ENCODE measurements around the gene CENPF. TPM values are rescaled to one million over a fixed set of nuclear protein-coding genes. Genes with fewer than 3 reads are reported as not detected.

The CENPF gene
- polyA plus RNA-seq, 2 donors: 7.0 to 15.9 TPM

DNA sequence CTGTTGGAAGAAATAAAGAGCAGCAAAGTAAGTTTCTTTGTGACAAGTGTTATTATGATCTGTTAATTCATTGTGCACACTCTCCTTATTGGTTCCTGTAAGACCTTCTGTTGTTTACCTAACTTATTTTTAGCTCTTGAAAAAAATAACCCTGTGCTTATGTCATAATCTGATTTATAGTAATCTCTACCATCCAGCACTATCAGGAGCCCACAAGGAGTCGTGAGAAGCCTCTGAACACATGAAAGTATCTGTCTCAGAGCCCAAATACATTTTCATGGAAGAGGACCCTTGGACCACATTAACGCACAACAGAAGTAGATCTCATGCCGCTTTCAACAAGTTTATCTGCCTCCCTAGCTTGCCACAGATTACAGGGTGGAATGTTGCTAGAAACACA lies 45.8 kb downstream of the CENPF start:
- H3K9me3 ChIP-seq (ENCODE audit: control insufficient read depth in 2 of 2, insufficient read depth in 1 of 2, low read depth in 1 of 2, low read length in 1 of 2): no peaks in the 10 kb centered on the region
- H3K27ac ChIP-seq (ENCODE audit: low read depth in 2 of 2, low read length in 1 of 2): no peak overlapping the region
- peaks cover 2 to 3% of the 10 kb centered on the region in 2 donors for H3K36me3 ChIP-seq (ENCODE audit: control insufficient read depth in 2 of 2, insufficient read depth in 2 of 2, low read length in 1 of 2)
- H3K4me1 ChIP-seq (ENCODE audit: control insufficient read depth in 2 of 2, insufficient read depth in 2 of 2, low read length in 1 of 2): no peaks in the 10 kb centered on the region
- H3K4me3 ChIP-seq (ENCODE audit: low read depth in 1 of 2, low read length in 2 of 2): no peak overlapping the region
- WGBS, 2 donors: 82 to 92% methylated on average over 3 of the region's 3 CpGs
- H3K27me3 ChIP-seq (ENCODE audit: control insufficient read depth in 1 of 2, insufficient read depth in 2 of 2, low read length in 2 of 2): no peaks in the 10 kb centered on the region

GRCh38 chr1:214649607-214650006 lies 46.6 kb downstream of the CENPF start:
- H3K9me3 ChIP-seq (ENCODE audit: control insufficient read depth in 2 of 2, insufficient read depth in 1 of 2, low read depth in 1 of 2, low read length in 1 of 2): no peaks in the 10 kb centered on the region
- 98% methylated on average over 2 of the region's 2 CpGs for WGBS, 2 donors
- H3K27me3 ChIP-seq (ENCODE audit: control insufficient read depth in 1 of 2, insufficient read depth in 2 of 2, low read length in 2 of 2): no peaks in the 10 kb centered on the region
- H3K4me3 ChIP-seq (ENCODE audit: low read depth in 1 of 2, low read length in 2 of 2): no peak overlapping the region
- no peak overlapping the region for H3K27ac ChIP-seq (ENCODE audit: low read depth in 2 of 2, low read length in 1 of 2)
- no peaks in the 10 kb centered on the region for H3K4me1 ChIP-seq (ENCODE audit: control insufficient read depth in 2 of 2, insufficient read depth in 2 of 2, low read length in 1 of 2)
- peaks cover 2 to 3% of the 10 kb centered on the region in 2 donors for H3K36me3 ChIP-seq (ENCODE audit: control insufficient read depth in 2 of 2, insufficient read depth in 2 of 2, low read length in 1 of 2)

DNA sequence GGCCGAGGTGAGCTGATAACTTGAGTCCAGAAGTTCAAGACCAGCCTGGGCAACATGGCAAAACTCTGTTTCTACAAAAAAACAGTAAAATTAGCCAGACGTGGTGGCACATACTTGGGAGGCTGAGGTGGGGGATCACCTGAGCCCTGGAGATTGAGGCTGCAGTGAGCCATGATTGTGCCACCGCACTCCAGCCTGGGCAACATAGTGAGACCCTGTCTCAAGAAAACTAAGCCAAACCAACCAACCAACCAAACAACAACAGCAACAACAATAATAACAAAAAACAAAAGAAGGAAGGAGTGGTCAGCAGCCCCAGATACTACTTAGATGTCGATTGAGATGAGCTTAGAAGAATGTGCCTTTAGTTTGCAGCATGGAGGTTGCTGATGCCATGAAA lies 47.7 kb downstream of the CENPF start:
- H3K36me3 ChIP-seq (ENCODE audit: control insufficient read depth in 2 of 2, insufficient read depth in 2 of 2, low read length in 1 of 2): peaks cover 2 to 3% of the 10 kb centered on the region in 2 donors
- H3K4me1 ChIP-seq (ENCODE audit: control insufficient read depth in 2 of 2, insufficient read depth in 2 of 2, low read length in 1 of 2): no peaks in the 10 kb centered on the region
- H3K4me3 ChIP-seq (ENCODE audit: low read depth in 1 of 2, low read length in 2 of 2): no peak overlapping the region
- H3K27ac ChIP-seq (ENCODE audit: low read depth in 2 of 2, low read length in 1 of 2): no peak overlapping the region
- no peaks in the 10 kb centered on the region for H3K27me3 ChIP-seq (ENCODE audit: control insufficient read depth in 1 of 2, insufficient read depth in 2 of 2, low read length in 2 of 2)
- WGBS, 2 donors: 97 to 98% methylated on average over 4 of the region's 4 CpGs
- no peaks in the 10 kb centered on the region for H3K9me3 ChIP-seq (ENCODE audit: control insufficient read depth in 2 of 2, insufficient read depth in 1 of 2, low read depth in 1 of 2, low read length in 1 of 2)

- no peak overlapping the region for H3K27ac ChIP-seq (ENCODE audit: low read depth in 2 of 2, low read length in 1 of 2)
- H3K27me3 ChIP-seq (ENCODE audit: control insufficient read depth in 1 of 2, insufficient read depth in 2 of 2, low read length in 2 of 2): no peaks in the 10 kb centered on the region
- no peak overlapping the region for H3K4me3 ChIP-seq (ENCODE audit: low read depth in 1 of 2, low read length in 2 of 2)
- no peaks in the 10 kb centered on the region for H3K4me1 ChIP-seq (ENCODE audit: control insufficient read depth in 2 of 2, insufficient read depth in 2 of 2, low read length in 1 of 2)
- peaks cover 0 to 2% of the 10 kb centered on the region in 2 donors for H3K36me3 ChIP-seq (ENCODE audit: control insufficient read depth in 2 of 2, insufficient read depth in 2 of 2, low read length in 1 of 2)
- WGBS, 2 donors: 93 to 95% methylated on average over 2 of the region's 2 CpGs
- no peaks in the 10 kb centered on the region for H3K9me3 ChIP-seq (ENCODE audit: control insufficient read depth in 2 of 2, insufficient read depth in 1 of 2, low read depth in 1 of 2, low read length in 1 of 2)
Measured at GRCh38 chr1:214657299-214657698, 54.3 kb downstream of the CENPF start.

DNA sequence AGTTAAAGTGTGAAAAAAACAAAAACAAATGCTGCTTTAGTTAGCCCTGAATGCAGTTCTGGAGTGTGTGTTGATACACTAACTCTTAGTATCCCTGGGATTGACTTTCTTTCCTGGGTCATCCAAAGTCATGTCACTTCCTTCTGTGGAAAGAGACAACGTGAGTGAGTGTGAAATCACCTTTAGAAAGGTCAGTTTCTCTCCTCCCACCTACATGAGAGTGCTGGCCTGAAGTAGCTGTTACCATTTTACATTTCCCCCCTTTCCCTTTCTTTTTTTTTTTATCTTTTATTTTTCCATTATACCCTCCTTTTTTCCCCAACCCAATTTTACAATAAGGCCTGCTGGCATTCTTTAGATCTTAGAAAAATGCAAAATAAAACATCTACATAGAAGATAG lies 55.2 kb downstream of the CENPF start:
- H3K9me3 ChIP-seq (ENCODE audit: control insufficient read depth in 2 of 2, insufficient read depth in 1 of 2, low read depth in 1 of 2, low read length in 1 of 2): no peaks in the 10 kb centered on the region
- H3K27ac ChIP-seq (ENCODE audit: low read depth in 2 of 2, low read length in 1 of 2): no peak overlapping the region
- no peaks in the 10 kb centered on the region for H3K27me3 ChIP-seq (ENCODE audit: control insufficient read depth in 1 of 2, insufficient read depth in 2 of 2, low read length in 2 of 2)
- H3K4me1 ChIP-seq (ENCODE audit: control insufficient read depth in 2 of 2, insufficient read depth in 2 of 2, low read length in 1 of 2): no peaks in the 10 kb centered on the region
- WGBS, 2 donors: 59 to 61% methylated on average over 1 of the region's 1 CpG
- no peak overlapping the region for H3K4me3 ChIP-seq (ENCODE audit: low read depth in 1 of 2, low read length in 2 of 2)
- peaks cover 0 to under 1% of the 10 kb centered on the region in 2 donors for H3K36me3 ChIP-seq (ENCODE audit: control insufficient read depth in 2 of 2, insufficient read depth in 2 of 2, low read length in 1 of 2)

DNA sequence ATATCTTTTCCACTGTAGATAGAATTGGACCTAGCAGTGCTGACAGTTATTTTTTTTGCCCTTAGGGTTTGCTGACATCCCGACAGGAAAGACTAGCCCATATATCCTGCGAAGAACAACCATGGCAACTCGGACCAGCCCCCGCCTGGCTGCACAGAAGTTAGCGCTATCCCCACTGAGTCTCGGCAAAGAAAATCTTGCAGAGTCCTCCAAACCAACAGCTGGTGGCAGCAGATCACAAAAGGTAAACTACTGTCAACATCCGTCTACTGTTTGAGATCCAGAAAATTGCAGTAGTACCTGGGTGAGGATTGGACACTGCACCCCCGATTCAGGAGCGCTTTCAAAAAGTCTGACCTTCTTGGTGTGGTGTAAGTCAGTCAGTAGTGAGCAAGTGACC lies 55.8 kb downstream of the CENPF start:
- Histone ChIP-seq H3K4me3 (ENCODE audit: low read depth in 1 of 2, low read length in 2 of 2) (no peak overlapping the region), H3K27ac (ENCODE audit: low read depth in 2 of 2, low read length in 1 of 2) (no peak overlapping the region), H3K27me3 (ENCODE audit: control insufficient read depth in 1 of 2, insufficient read depth in 2 of 2, low read length in 2 of 2) (no peaks in the 10 kb centered on the region), H3K4me1 (ENCODE audit: control insufficient read depth in 2 of 2, insufficient read depth in 2 of 2, low read length in 1 of 2) (no peaks in the 10 kb centered on the region), H3K9me3 (ENCODE audit: control insufficient read depth in 2 of 2, insufficient read depth in 1 of 2, low read depth in 1 of 2, low read length in 1 of 2) (no peaks in the 10 kb centered on the region), H3K36me3 (ENCODE audit: control insufficient read depth in 2 of 2, insufficient read depth in 2 of 2, low read length in 1 of 2) (no peaks in the 10 kb centered on the region)
- WGBS, 2 donors: 83 to 85% methylated on average over 9 of the region's 9 CpGs

GRCh38 chr1:214660190-214660589 lies 57.2 kb downstream of the CENPF start:
- Histone ChIP-seq H3K27me3 (ENCODE audit: control insufficient read depth in 1 of 2, insufficient read depth in 2 of 2, low read length in 2 of 2) (no peaks in the 10 kb centered on the region), H3K4me3 (ENCODE audit: low read depth in 1 of 2, low read length in 2 of 2) (no peak overlapping the region), H3K36me3 (ENCODE audit: control insufficient read depth in 2 of 2, insufficient read depth in 2 of 2, low read length in 1 of 2) (no peaks in the 10 kb centered on the region), H3K4me1 (ENCODE audit: control insufficient read depth in 2 of 2, insufficient read depth in 2 of 2, low read length in 1 of 2) (no peaks in the 10 kb centered on the region), H3K9me3 (ENCODE audit: control insufficient read depth in 2 of 2, insufficient read depth in 1 of 2, low read depth in 1 of 2, low read length in 1 of 2) (no peaks in the 10 kb centered on the region), H3K27ac (ENCODE audit: low read depth in 2 of 2, low read length in 1 of 2) (no peak overlapping the region)
- 88% methylated on average over 2 of the region's 2 CpGs for WGBS, 2 donors

DNA sequence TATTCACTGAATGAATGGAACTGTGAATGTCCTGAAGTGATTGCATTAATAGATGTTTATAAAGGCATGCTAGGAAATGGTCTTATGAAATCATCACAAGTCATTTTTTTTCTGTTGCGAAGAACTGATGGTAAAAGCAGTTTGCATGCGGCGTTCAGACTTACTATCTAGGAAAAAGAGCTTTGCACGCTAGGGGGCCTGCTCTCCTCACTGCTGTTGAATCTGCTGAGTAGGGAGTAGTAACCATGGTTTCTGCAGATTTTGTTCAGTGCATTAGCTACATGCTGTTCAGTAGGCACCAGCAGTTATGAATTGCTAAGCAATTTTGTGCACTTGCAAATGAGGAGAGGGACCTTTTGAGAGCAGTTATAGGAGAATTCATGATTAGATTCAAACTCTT lies 57.9 kb downstream of the CENPF start:
- Histone ChIP-seq H3K27me3 (ENCODE audit: control insufficient read depth in 1 of 2, insufficient read depth in 2 of 2, low read length in 2 of 2) (no peaks in the 10 kb centered on the region), H3K4me3 (ENCODE audit: low read depth in 1 of 2, low read length in 2 of 2) (no peak overlapping the region), H3K4me1 (ENCODE audit: control insufficient read depth in 2 of 2, insufficient read depth in 2 of 2, low read length in 1 of 2) (no peaks in the 10 kb centered on the region), H3K27ac (ENCODE audit: low read depth in 2 of 2, low read length in 1 of 2) (no peak overlapping the region), H3K9me3 (ENCODE audit: control insufficient read depth in 2 of 2, insufficient read depth in 1 of 2, low read depth in 1 of 2, low read length in 1 of 2) (no peaks in the 10 kb centered on the region), H3K36me3 (ENCODE audit: control insufficient read depth in 2 of 2, insufficient read depth in 2 of 2, low read length in 1 of 2) (no peaks in the 10 kb centered on the region)
- 77 to 80% methylated on average over 4 of the region's 4 CpGs for WGBS, 2 donors

DNA sequence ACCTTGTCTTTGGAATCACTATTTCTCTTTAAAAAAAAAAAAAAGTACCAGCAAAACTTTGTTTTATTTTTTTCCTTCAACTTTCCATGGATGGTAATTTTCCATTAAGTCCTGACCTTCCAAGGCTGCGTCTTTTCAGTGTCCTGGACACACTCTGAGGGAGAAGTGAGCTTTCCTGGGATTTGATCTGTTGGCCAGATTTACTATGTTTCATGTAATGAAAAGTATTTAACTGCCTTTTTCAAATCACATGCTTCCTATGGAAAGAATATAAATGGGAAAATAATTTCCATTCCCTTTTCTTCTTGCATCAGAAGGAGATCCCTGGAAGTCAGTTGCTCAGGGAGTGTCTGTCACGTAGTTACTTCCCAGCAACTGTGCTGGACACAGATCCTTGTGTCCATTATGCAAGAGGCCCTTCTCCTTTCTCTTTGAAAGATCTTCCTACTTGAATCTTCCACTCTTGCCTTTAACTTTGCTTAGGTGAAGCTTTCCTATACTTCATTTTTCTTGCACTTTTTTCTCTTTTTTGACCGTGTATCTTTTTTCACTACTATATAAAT lies 59.3 kb downstream of the CENPF start:
- Histone ChIP-seq H3K9me3 (ENCODE audit: control insufficient read depth in 2 of 2, insufficient read depth in 1 of 2, low read depth in 1 of 2, low read length in 1 of 2) (no peaks in the 10 kb centered on the region), H3K27me3 (ENCODE audit: control insufficient read depth in 1 of 2, insufficient read depth in 2 of 2, low read length in 2 of 2) (no peaks in the 10 kb centered on the region), H3K4me1 (ENCODE audit: control insufficient read depth in 2 of 2, insufficient read depth in 2 of 2, low read length in 1 of 2) (no peaks in the 10 kb centered on the region), H3K36me3 (ENCODE audit: control insufficient read depth in 2 of 2, insufficient read depth in 2 of 2, low read length in 1 of 2) (no peaks in the 10 kb centered on the region), H3K4me3 (ENCODE audit: low read depth in 1 of 2, low read length in 2 of 2) (no peak overlapping the region), H3K27ac (ENCODE audit: low read depth in 2 of 2, low read length in 1 of 2) (no peak overlapping the region)
- WGBS, 2 donors: 82 to 87% methylated on average over 3 of the region's 3 CpGs

GRCh38 chr1:214664651-214665433 lies 61.8 kb downstream of the CENPF start:
- Histone ChIP-seq H3K4me3 (ENCODE audit: low read depth in 1 of 2, low read length in 2 of 2) (no peak overlapping the region), H3K36me3 (ENCODE audit: control insufficient read depth in 2 of 2, insufficient read depth in 2 of 2, low read length in 1 of 2) (no peaks in the 10 kb centered on the region), H3K27me3 (ENCODE audit: control insufficient read depth in 1 of 2, insufficient read depth in 2 of 2, low read length in 2 of 2) (no peaks in the 10 kb centered on the region), H3K9me3 (ENCODE audit: control insufficient read depth in 2 of 2, insufficient read depth in 1 of 2, low read depth in 1 of 2, low read length in 1 of 2) (no peaks in the 10 kb centered on the region), H3K27ac (ENCODE audit: low read depth in 2 of 2, low read length in 1 of 2) (no peak overlapping the region), H3K4me1 (ENCODE audit: control insufficient read depth in 2 of 2, insufficient read depth in 2 of 2, low read length in 1 of 2) (no peaks in the 10 kb centered on the region)
- 97 to 98% methylated on average over 8 of the region's 8 CpGs for WGBS, 2 donors
